22Rv1 (cell line): ENCODE data around the gene BCAS1.
"Not testable (repeated sequence)": the region's sequence is repeated elsewhere in the genome, so short reads cannot be mapped to it uniquely, and the experiment has no call there.

ENCODE experiments used
- H3K27ac ChIP-seq: fragments of 450-650 bp; 2 replicates; pipeline ENCODE4 v1.5.1; 2017
- CTCF ChIP-seq: fragments of 450-650 bp; IDR thresholded peaks from 2 replicates; pipeline ENCODE4 v1.5.1; 2017; ENCODE audit warnings: mild to moderate bottlenecking
- ZFX ChIP-seq: fragments of 450-650 bp; IDR thresholded peaks from 2 replicates; pipeline ENCODE4 v1.6.1; 2017; ENCODE audit warnings: antibody characterized with exemption, borderline replicate concordance

Gene BCAS1

GRCh38 chr20:53938739-53939138 lies 131.7 kb downstream of the BCAS1 start:
- TF ChIP-seq ZFX, result no peak
- no peak for TF ChIP-seq CTCF
- H3K27ac ChIP-seq, result no peak overlapping the region

GRCh38 chr20:53937929-53938367 lies 132.4 kb downstream of the BCAS1 start:
- TF ChIP-seq CTCF (no peak), ZFX (no peak)
- no peak overlapping the region for H3K27ac ChIP-seq

GRCh38 chr20:53937339-53937741 lies 133.1 kb downstream of the BCAS1 start:
- no peak for TF ChIP-seq CTCF
- no peak for TF ChIP-seq ZFX
- no peak overlapping the region for H3K27ac ChIP-seq

- TF ChIP-seq ZFX (no peak), CTCF (no peak)
- no peak overlapping the region for H3K27ac ChIP-seq
These were observed 134.9 kb downstream of the BCAS1 start for GRCh38 chr20:53935344-53936084.

- H3K27ac ChIP-seq, result no peak overlapping the region
- no peak for TF ChIP-seq ZFX
- TF ChIP-seq CTCF, result no peak
These were observed 135.7 kb downstream of the BCAS1 start for GRCh38 chr20:53934421-53935343.

- TF ChIP-seq CTCF (no peak), ZFX (no peak)
- H3K27ac ChIP-seq, result no peak overlapping the region
These were observed 137.1 kb downstream of the BCAS1 start for GRCh38 chr20:53933232-53933846.

- not testable (repeated sequence) for H3K27ac ChIP-seq
These were observed 137.7 kb downstream of the BCAS1 start for GRCh38 chr20:53932655-53933192.
